ENCODE measurements around the gene AMN.

AMN gene

DNA sequence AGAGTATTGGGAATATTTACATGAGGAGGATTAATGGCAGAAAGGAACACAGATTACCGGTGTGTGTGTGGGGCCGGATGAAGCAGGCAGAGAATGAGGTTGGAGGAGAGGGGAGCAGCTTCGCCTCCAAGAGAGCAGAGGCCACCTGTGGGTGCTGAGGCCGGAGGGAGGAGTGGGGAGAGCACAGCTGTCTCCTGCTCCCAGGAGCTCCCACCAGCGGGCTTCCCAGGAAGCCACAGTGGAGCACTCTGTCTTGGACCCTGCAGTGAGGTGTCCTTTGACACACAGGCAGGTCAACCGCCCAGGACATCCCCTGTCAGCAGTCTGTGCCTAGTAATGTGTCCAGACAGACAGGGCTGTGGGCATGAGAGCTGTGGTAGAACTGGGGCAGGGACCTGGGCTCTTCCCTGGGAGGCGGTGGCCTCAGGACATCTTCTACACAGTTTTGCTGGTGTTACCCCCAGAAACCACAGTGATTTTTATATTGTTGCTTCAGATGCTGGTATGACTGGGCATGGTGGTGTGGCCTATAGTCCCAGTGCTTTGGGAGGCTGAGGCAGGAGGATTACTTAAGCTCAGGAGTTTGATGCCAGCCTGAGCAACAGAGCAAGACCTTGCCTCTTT, 18.5 kb upstream of the AMN start:
- H3K4me3 ChIP-seq (ENCODE audit: low read depth, low read length) = no peak overlapping the region
- no peak for TF ChIP-seq CTCF (IDR thresholded peaks at IDR 0.05; ENCODE audit: low read depth, low read length)

GRCh38 chr14:102905116-102906108, 17.1 kb upstream of the AMN start:
- no peak overlapping the region for H3K4me3 ChIP-seq (ENCODE audit: low read depth, low read length)
- TF ChIP-seq CTCF (IDR thresholded peaks at IDR 0.05; ENCODE audit: low read depth, low read length) = no peak

DNA sequence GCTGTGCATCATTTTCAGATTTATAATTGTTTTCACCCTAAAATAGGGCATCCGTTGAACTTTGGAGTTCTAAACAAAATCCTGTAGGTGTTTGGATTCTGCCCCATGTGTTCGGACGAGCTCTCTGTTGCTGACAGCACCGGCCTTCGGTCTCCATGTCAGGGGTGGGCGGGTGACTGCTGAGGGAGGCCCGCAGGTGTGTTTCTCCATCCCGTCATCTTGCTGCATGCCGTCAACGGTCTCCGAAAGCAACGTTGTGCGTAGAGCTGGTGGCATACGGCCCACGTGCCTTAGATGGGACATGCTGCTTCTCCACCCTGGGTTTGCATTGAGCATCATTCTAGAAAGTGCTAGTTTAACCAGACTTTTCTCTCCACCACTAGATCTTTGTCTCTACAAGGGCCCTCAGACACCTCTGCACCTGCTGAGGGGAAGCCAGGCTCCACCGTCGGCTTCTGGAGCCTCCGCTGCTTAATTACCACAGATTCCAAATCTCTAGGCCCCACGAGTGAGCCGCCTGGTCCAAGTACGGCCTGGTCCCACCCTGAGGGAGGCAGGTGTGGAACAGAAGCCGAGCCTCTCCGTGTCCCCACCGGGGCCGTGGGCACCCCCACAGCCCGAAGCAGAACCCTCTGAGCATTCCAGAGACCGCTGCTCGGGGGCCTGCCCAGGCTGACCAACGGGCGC, 15.7 kb upstream of the AMN start:
- TF ChIP-seq CTCF (IDR thresholded peaks at IDR 0.05; ENCODE audit: low read depth, low read length) = no peak
- H3K4me3 ChIP-seq (ENCODE audit: low read depth, low read length) = no peak overlapping the region

GRCh38 chr14:102907303-102907844, 15.1 kb upstream of the AMN start:
- TF ChIP-seq CTCF (IDR thresholded peaks at IDR 0.05; ENCODE audit: low read depth, low read length) = no peak
- no peak overlapping the region for H3K4me3 ChIP-seq (ENCODE audit: low read depth, low read length)

GRCh38 chr14:102907980-102908730, 14.3 kb upstream of the AMN start:
- TF ChIP-seq CTCF (IDR thresholded peaks at IDR 0.05; ENCODE audit: low read depth, low read length) = no peak
- no peak overlapping the region for H3K4me3 ChIP-seq (ENCODE audit: low read depth, low read length)

DNA sequence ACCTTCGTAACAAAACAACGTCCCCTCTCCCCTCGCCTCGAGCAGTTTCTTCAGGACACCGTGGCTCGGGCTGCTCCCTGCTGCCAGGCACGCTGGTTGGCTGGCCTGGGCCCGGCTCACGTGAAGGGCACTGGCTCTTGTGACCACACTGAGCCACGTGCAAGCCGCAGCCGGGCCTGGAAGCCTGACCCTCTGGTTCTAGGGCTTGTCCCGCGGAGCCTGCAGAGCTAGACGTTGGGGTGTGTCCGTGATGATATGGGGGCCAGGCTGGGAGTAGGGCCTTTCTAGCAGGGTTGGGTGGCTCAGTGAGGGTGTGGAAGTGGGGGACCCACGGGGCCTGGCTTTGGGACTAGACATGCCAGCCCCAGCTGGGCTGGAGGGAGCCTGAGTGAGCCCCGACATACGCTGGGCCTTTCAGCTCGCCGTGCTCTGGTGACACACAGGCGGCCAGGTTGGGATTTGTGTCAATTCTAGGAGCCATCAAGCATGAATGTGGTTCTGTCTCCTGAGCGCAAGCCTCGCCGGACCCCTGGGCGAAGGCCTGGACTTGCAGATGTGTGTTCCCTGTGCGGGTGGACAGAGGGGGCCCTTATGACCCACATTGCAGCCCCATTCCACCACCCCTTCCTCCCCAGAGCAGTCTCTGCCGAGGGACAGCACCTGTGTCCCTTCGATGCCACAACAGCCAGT, 13.6 kb upstream of the AMN start:
- TF ChIP-seq CTCF (IDR thresholded peaks at IDR 0.05; ENCODE audit: low read depth, low read length) = no peak
- no peak overlapping the region for H3K4me3 ChIP-seq (ENCODE audit: low read depth, low read length)

Data from WI38 (cell line).